WTC11 (cell line): ENCODE results near the gene EEF1A1. TPM values are rescaled to one million over a fixed set of nuclear protein-coding genes. Genes with fewer than 3 reads are reported as not detected.

ENCODE experiments used
- ATAC-seq: fragments of 200-7000 bp; cut with Tn5 transposase; 2 replicates; pipeline ENCODE4 v1.10.0; 2021; ENCODE audit warnings: mild to moderate bottlenecking, moderate library complexity
- CTCF ChIA-PET: fragments of 300-600 bp; sonication (Branson Sonifier 250); formaldehyde crosslinking; loops from one replicate; lab custom pipeline; 2021; ENCODE audit warnings: antibody characterized with exemption; lab: Charles Lee
- POLR2A ChIA-PET: fragments of 350-600 bp; sonication (Branson Sonifier 250); formaldehyde crosslinking; loops from one replicate; lab custom pipeline; 2021; ENCODE audit warnings: antibody characterized with exemption; lab: Charles Lee
- DNase-seq: peaks from one replicate; pipeline ENCODE4 v3.0.0; 2021; ENCODE audit warnings: low spot score
- H3K27ac Mint-ChIP-seq: 2 replicates; pipeline ENCODE4 v1.8.0; 2021; ENCODE audit warnings: mixed read lengths
- H3K27me3 Mint-ChIP-seq: 2 replicates; pipeline ENCODE4 v1.8.0; 2021; ENCODE audit warnings: low read depth, mild to moderate bottlenecking, moderate library complexity, mixed read lengths
- H3K36me3 Mint-ChIP-seq: 2 replicates; pipeline ENCODE4 v1.8.0; 2021; ENCODE audit warnings: mixed read lengths
- H3K4me1 Mint-ChIP-seq: 2 replicates; pipeline ENCODE4 v1.8.0; 2022; ENCODE audit warnings: mixed read lengths
- H3K4me3 Mint-ChIP-seq: 2 replicates; pipeline ENCODE4 v1.8.0; 2021; ENCODE audit warnings: mild to moderate bottlenecking, moderate library complexity, mixed read lengths
- H3K9me3 Mint-ChIP-seq: 2 replicates; pipeline ENCODE4 v1.8.0; 2021; ENCODE audit warnings: mixed read lengths
- IRF2 ChIP-seq: sonication (generic); formaldehyde crosslinking; IDR thresholded peaks from 2 replicates; pipeline ENCODE4 v1.8.0; 2022; ENCODE audit warnings: low read depth, missing genetic modification reagents, borderline replicate concordance
- JAZF1 ChIP-seq: fragments of 250-450 bp; sonication (Bioruptor Pico); IDR thresholded peaks from 2 replicates; pipeline ENCODE4 v1.9.0; 2021; ENCODE audit warnings: moderate library complexity, mild to moderate bottlenecking, inconsistent platforms
- KAT7 ChIP-seq: sonication (generic); formaldehyde crosslinking; IDR thresholded peaks from 2 replicates; pipeline ENCODE4 v1.8.1; 2023; ENCODE audit warnings: missing genetic modification reagents, mild to moderate bottlenecking, borderline replicate concordance
- total RNA-seq: library from RNA; stranded (reverse); gene quantifications from 3 replicates; pipeline ENCODE4 v1.2.3, GENCODE V29; 2021
- TF ChIP-seq, protein P1 (sequence below): sonication (generic); formaldehyde crosslinking; IDR thresholded peaks from 2 replicates; pipeline ENCODE4 v1.8.1; 2022; ENCODE audit warnings: low read depth, missing genetic modification reagents, borderline replicate concordance

Gene EEF1A1
- total RNA-seq, 1 experiment from 2014 or later: 11,564 TPM

DNA sequence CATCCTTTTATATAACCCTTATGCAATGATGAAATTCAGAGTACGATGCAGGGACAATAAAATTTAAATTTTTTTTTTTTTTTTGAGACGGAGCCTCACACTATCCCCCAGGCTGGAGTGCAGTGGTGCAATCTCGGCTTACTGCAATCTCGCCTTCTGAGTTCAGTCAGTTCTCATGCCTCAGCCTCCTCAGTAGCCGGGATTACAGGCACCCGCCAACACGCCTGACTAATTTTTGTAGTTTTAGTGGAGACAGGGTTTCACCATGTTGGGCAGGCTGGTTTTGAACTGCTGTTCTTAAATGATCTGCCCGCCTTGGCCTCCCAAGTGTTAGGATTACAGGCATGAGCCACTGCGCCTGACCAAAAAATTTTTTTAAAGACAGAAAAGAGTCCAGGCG lies 44.1 kb downstream of the EEF1A1 start (continued):
- TF ChIP-seq IRF2 (no peak), KAT7 (CRISPR knock-in tag) (no peak)

- H3K27ac Mint-ChIP-seq: no peak overlapping the region
- H3K36me3 Mint-ChIP-seq: peaks cover 35% of the 10 kb centered on the region
- H3K4me1 Mint-ChIP-seq: no peaks in the 10 kb centered on the region
- ATAC-seq (no peak), DNase-seq (no peak)
- POLR2A ChIA-PET: interaction anchor here (0.5 kb wide), 1 partner anchor 148 kb away, joined by 3 read pairs; no protein-coding TSS in a partner anchor
- H3K27me3 Mint-ChIP-seq: no peaks in the 10 kb centered on the region
- no peaks in the 10 kb centered on the region for H3K9me3 Mint-ChIP-seq
- no peak overlapping the region for H3K4me3 Mint-ChIP-seq
- no peak for TF ChIP-seq JAZF1
- TF ChIP-seq, protein P1, sequence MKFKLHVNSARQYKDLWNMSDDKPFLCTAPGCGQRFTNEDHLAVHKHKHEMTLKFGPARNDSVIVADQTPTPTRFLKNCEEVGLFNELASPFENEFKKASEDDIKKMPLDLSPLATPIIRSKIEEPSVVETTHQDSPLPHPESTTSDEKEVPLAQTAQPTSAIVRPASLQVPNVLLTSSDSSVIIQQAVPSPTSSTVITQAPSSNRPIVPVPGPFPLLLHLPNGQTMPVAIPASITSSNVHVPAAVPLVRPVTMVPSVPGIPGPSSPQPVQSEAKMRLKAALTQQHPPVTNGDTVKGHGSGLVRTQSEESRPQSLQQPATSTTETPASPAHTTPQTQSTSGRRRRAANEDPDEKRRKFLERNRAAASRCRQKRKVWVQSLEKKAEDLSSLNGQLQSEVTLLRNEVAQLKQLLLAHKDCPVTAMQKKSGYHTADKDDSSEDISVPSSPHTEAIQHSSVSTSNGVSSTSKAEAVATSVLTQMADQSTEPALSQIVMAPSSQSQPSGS: no peak
- TF ChIP-seq, all 79 proteins: peak for 0
- CTCF ChIA-PET: no interaction called here
These were observed 49.0 kb downstream of the EEF1A1 start for GRCh38 chr6:73471686-73472290.

Other genes starting within 250 kb of the EEF1A1 start
- gene DPPA5, start 166.8 kb downstream of the EEF1A1 start, total RNA-seq: 5.5 to 7.6 TPM (median 6.7 TPM) in 3 replicates
- 0.23 to 0.57 TPM in 2 of 3 replicates, not detected in the other for gene KHDC3L, start 158.4 kb downstream of the EEF1A1 start, total RNA-seq
- 0.87 to 1.1 TPM (median 0.89 TPM) in 3 replicates for gene OOEP, start 151.1 kb downstream of the EEF1A1 start, total RNA-seq
- 0.39 to 0.68 TPM (median 0.60 TPM) in 3 replicates for gene DDX43, start 126.2 kb downstream of the EEF1A1 start, total RNA-seq
- 5.6 to 6.4 TPM (median 5.7 TPM) in 3 replicates for gene CGAS, start 68.7 kb downstream of the EEF1A1 start, total RNA-seq
- gene MTO1, start 59.3 kb downstream of the EEF1A1 start, total RNA-seq: 24.1 to 32.4 TPM (median 28.2 TPM) in 3 replicates
- gene SLC17A5, start 133.0 kb upstream of the EEF1A1 start, total RNA-seq: 8.6 to 9.3 TPM (median 8.9 TPM) in 3 replicates
- gene CD109, start 175.2 kb upstream of the EEF1A1 start, total RNA-seq: 3.5 to 4.5 TPM (median 4.0 TPM) in 3 replicates